Measurements from ENCODE around the gene CNTNAP2.

Gene CNTNAP2

GRCh38 chr7:147029953-147030352 lies 913.4 kb downstream of the CNTNAP2 start:
- Mint-ChIP-seq H3K36me3 (no peaks in the 10 kb centered on the region), H3K4me1 (ENCODE audit: low read depth) (no peaks in the 10 kb centered on the region), H3K27ac (no peak overlapping the region), H3K9me3 (ENCODE audit: low read depth) (peaks cover 12% of the 10 kb centered on the region), H3K4me3 (no peak overlapping the region), H3K27me3 (no peaks in the 10 kb centered on the region)

DNA sequence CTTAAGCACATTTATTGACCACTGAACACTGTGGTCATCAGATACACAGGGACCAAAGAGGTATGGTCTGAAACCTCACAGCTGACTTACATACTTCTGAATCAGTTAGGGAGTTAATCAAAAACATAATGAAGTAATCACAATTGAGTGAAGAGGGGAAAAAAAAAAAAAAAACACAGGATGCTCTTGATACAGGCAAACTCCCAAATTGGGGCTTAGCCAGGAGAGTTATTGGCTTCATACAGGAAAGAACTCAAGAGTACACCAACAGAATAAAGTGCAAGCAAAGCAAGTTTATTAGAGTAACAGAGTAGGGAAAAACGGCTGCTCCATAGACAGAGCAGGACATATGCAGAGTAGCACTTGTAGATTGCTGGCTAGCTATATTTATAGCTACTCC lies 917.0 kb downstream of the CNTNAP2 start:
- Mint-ChIP-seq H3K4me3 (no peak overlapping the region), H3K4me1 (ENCODE audit: low read depth) (no peaks in the 10 kb centered on the region), H3K36me3 (no peaks in the 10 kb centered on the region), H3K9me3 (ENCODE audit: low read depth) (peaks cover 10% of the 10 kb centered on the region), H3K27me3 (no peaks in the 10 kb centered on the region), H3K27ac (no peak overlapping the region)

GRCh38 chr7:147041438-147041837 lies 924.8 kb downstream of the CNTNAP2 start:
- Mint-ChIP-seq H3K9me3 (ENCODE audit: low read depth) (peaks cover 5% of the 10 kb centered on the region), H3K27me3 (no peaks in the 10 kb centered on the region), H3K4me3 (no peak overlapping the region), H3K36me3 (no peaks in the 10 kb centered on the region), H3K27ac (no peak overlapping the region), H3K4me1 (ENCODE audit: low read depth) (no peaks in the 10 kb centered on the region)

DNA sequence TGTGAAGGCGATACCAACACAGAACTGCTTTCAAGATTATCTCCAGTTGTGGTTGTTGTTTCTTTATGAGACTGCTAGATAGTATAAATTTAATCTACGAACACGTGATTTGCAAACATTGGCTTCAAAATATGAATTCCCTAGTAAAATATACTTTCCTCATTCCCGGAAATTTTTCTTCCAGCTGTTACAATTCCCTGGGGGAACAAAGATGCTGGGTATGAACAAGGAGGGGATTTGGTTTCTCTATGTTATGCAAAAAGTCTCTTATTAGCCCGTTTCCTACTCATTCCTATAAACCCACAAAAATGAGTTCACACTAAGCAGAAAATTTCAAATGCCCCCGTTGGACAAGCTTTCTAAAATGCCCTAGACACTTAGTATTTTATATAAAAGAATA lies 928.3 kb downstream of the CNTNAP2 start:
- no peak overlapping the region for H3K4me3 Mint-ChIP-seq
- no peak overlapping the region for H3K27ac Mint-ChIP-seq
- no peaks in the 10 kb centered on the region for H3K4me1 Mint-ChIP-seq (ENCODE audit: low read depth)
- no peaks in the 10 kb centered on the region for H3K36me3 Mint-ChIP-seq
- no peaks in the 10 kb centered on the region for H3K27me3 Mint-ChIP-seq
- H3K9me3 Mint-ChIP-seq (ENCODE audit: low read depth): peaks cover 5% of the 10 kb centered on the region

DNA sequence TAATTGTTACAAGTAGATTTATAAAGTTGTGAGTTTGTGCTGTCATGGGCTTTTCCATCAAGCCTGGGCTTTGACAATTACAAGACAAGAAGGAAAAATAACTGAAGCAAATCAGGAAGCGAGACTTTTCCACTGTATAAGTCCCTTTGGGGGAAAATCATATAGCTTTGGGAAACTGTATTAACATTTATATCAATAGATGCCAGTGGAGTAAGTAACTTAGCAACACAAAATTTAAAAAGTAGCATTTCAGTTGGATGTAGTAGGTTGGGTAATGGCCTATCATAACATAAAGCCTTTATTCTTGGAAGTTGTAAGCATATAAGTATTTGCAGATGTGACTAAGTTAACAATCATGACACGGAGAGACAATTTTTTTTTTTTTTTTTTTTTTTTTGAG lies 931.1 kb downstream of the CNTNAP2 start:
- Mint-ChIP-seq H3K36me3 (no peaks in the 10 kb centered on the region), H3K27me3 (no peaks in the 10 kb centered on the region), H3K4me3 (no peak overlapping the region), H3K4me1 (ENCODE audit: low read depth) (no peaks in the 10 kb centered on the region), H3K9me3 (ENCODE audit: low read depth) (peaks cover 5% of the 10 kb centered on the region), H3K27ac (no peak overlapping the region)

DNA sequence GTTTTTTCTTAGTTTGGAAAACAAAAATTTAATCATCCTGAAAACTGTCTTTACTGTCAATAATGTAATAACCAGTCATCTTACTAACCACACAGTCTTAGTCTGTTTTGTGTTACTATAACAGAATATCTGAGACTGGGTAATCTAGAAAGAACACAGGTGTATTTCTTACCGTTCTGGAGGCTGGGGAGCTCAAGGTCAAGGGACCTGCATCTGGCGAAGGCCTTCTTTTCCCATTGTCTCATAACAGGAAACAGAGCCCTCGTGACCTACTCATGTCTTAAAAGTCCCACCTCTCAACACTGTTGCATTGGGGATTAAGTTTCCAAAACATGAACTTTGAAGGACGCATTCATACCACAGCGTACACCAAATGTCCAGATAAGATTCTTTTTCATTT lies 932.3 kb downstream of the CNTNAP2 start:
- no peak overlapping the region for H3K4me3 Mint-ChIP-seq
- no peak overlapping the region for H3K27ac Mint-ChIP-seq
- H3K9me3 Mint-ChIP-seq (ENCODE audit: low read depth): peaks cover 5% of the 10 kb centered on the region
- H3K36me3 Mint-ChIP-seq: no peaks in the 10 kb centered on the region
- H3K27me3 Mint-ChIP-seq: no peaks in the 10 kb centered on the region
- H3K4me1 Mint-ChIP-seq (ENCODE audit: low read depth): no peaks in the 10 kb centered on the region

GRCh38 chr7:147052818-147053217 lies 936.2 kb downstream of the CNTNAP2 start:
- no peaks in the 10 kb centered on the region for H3K36me3 Mint-ChIP-seq
- no peaks in the 10 kb centered on the region for H3K9me3 Mint-ChIP-seq (ENCODE audit: low read depth)
- H3K4me1 Mint-ChIP-seq (ENCODE audit: low read depth): no peaks in the 10 kb centered on the region
- no peaks in the 10 kb centered on the region for H3K27me3 Mint-ChIP-seq
- no peak overlapping the region for H3K27ac Mint-ChIP-seq
- no peak overlapping the region for H3K4me3 Mint-ChIP-seq

GRCh38 chr7:147053746-147054145 lies 937.1 kb downstream of the CNTNAP2 start:
- Mint-ChIP-seq H3K9me3 (ENCODE audit: low read depth) (no peaks in the 10 kb centered on the region), H3K4me1 (ENCODE audit: low read depth) (no peaks in the 10 kb centered on the region), H3K36me3 (no peaks in the 10 kb centered on the region), H3K27me3 (no peaks in the 10 kb centered on the region), H3K4me3 (no peak overlapping the region), H3K27ac (no peak overlapping the region)

DNA sequence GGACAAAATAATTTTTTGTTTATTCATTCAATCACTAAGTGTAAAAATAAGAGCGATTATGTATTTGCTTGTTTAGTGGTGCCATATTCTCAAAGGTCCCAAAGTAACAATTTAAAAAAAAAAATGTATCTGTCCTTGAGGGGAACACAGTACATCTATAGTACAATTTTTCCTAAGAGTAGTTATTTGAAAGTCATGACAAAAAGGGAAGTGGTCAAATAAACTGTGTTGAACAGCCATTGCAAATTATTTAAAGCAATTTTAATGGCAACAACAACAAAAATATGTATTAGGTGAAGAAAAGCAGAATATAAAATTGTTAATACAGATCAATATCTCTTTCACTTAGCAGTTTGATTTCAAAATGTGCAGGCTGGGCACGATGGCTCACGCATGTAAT lies 943.5 kb downstream of the CNTNAP2 start:
- H3K36me3 Mint-ChIP-seq: no peaks in the 10 kb centered on the region
- no peaks in the 10 kb centered on the region for H3K9me3 Mint-ChIP-seq (ENCODE audit: low read depth)
- no peak overlapping the region for H3K27ac Mint-ChIP-seq
- H3K4me3 Mint-ChIP-seq: no peak overlapping the region
- H3K4me1 Mint-ChIP-seq (ENCODE audit: low read depth): no peaks in the 10 kb centered on the region
- no peaks in the 10 kb centered on the region for H3K27me3 Mint-ChIP-seq

- H3K4me1 Mint-ChIP-seq (ENCODE audit: low read depth): no peaks in the 10 kb centered on the region
- H3K4me3 Mint-ChIP-seq: no peak overlapping the region
- peaks cover 4% of the 10 kb centered on the region for H3K9me3 Mint-ChIP-seq (ENCODE audit: low read depth)
- H3K27me3 Mint-ChIP-seq: no peaks in the 10 kb centered on the region
- H3K36me3 Mint-ChIP-seq: no peaks in the 10 kb centered on the region
- H3K27ac Mint-ChIP-seq: no peak overlapping the region
Measured at GRCh38 chr7:147062897-147063296, 946.3 kb downstream of the CNTNAP2 start.

GRCh38 chr7:147068842-147069241 lies 952.2 kb downstream of the CNTNAP2 start:
- Mint-ChIP-seq H3K36me3 (no peaks in the 10 kb centered on the region), H3K9me3 (ENCODE audit: low read depth) (peaks cover 12% of the 10 kb centered on the region), H3K27me3 (no peaks in the 10 kb centered on the region), H3K27ac (no peak overlapping the region), H3K4me3 (no peak overlapping the region), H3K4me1 (ENCODE audit: low read depth) (no peaks in the 10 kb centered on the region)

DNA sequence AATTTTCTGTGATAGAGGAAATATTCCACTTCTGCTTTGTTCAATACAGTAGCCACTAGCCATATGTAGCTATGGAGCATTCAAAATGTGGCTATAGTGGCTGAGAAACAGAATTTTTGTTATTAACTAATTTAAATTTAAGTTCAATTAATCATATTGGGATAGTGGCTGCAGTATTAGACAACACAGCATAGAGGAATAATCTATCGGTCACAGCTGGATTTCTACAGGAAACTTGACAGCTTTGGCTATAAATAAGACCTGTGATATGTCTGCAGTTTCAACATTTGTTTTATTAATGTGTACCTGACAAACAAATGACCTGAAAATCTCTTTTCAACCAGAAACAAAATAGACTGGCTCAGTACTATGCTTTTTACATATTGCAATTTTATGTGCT lies 953.2 kb downstream of the CNTNAP2 start:
- no peak overlapping the region for H3K27ac Mint-ChIP-seq
- H3K4me1 Mint-ChIP-seq (ENCODE audit: low read depth): no peaks in the 10 kb centered on the region
- no peaks in the 10 kb centered on the region for H3K27me3 Mint-ChIP-seq
- no peaks in the 10 kb centered on the region for H3K36me3 Mint-ChIP-seq
- peaks cover 12% of the 10 kb centered on the region for H3K9me3 Mint-ChIP-seq (ENCODE audit: low read depth)
- H3K4me3 Mint-ChIP-seq: no peak overlapping the region

- H3K9me3 Mint-ChIP-seq (ENCODE audit: low read depth): peaks cover 12% of the 10 kb centered on the region
- no peaks in the 10 kb centered on the region for H3K36me3 Mint-ChIP-seq
- H3K27ac Mint-ChIP-seq: no peak overlapping the region
- no peaks in the 10 kb centered on the region for H3K27me3 Mint-ChIP-seq
- no peak overlapping the region for H3K4me3 Mint-ChIP-seq
- H3K4me1 Mint-ChIP-seq (ENCODE audit: low read depth): no peaks in the 10 kb centered on the region
Measured at GRCh38 chr7:147070886-147071285, 954.3 kb downstream of the CNTNAP2 start.

DNA sequence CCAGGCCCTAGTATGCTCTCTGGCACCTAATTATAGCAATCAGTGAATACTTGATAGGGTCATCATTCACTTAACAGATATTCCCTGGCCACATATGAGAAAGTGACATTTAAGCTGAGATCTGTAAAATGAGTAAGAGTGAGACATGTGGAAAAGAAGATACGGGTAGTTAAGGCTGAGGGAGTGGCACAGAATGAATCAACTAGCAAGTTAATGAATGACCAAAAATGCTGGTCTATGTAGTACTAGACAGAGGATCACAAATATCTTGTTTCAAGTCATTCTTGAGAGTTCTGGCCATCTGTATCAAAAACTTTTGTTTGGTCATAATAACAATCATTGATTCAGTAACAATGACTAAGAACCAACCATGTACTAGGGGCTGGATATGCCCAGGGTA lies 954.9 kb downstream of the CNTNAP2 start:
- Mint-ChIP-seq H3K36me3 (no peaks in the 10 kb centered on the region), H3K27me3 (no peaks in the 10 kb centered on the region), H3K27ac (no peak overlapping the region)

GRCh38 chr7:147078312-147078711 lies 961.7 kb downstream of the CNTNAP2 start:
- Mint-ChIP-seq H3K4me1 (ENCODE audit: low read depth) (no peaks in the 10 kb centered on the region), H3K4me3 (no peak overlapping the region), H3K36me3 (no peaks in the 10 kb centered on the region), H3K27ac (no peak overlapping the region), H3K27me3 (no peaks in the 10 kb centered on the region), H3K9me3 (ENCODE audit: low read depth) (peaks cover 12% of the 10 kb centered on the region)

More for the DNA sequence above, 954.9 kb downstream of the CNTNAP2 start:
- Mint-ChIP-seq H3K4me3 (no peak overlapping the region), H3K4me1 (ENCODE audit: low read depth) (no peaks in the 10 kb centered on the region), H3K9me3 (ENCODE audit: low read depth) (peaks cover 12% of the 10 kb centered on the region)

GRCh38 chr7:147079083-147079482 lies 962.5 kb downstream of the CNTNAP2 start:
- Mint-ChIP-seq H3K27me3 (no peaks in the 10 kb centered on the region), H3K36me3 (no peaks in the 10 kb centered on the region), H3K27ac (no peak overlapping the region), H3K4me1 (ENCODE audit: low read depth) (no peaks in the 10 kb centered on the region), H3K4me3 (no peak overlapping the region), H3K9me3 (ENCODE audit: low read depth) (peaks cover 10% of the 10 kb centered on the region)

All from activated naive CD8-positive, alpha-beta T cell (primary cell).